ENCODE results near the gene KRT31.
"Not testable (repeated sequence)": the region's sequence is repeated elsewhere in the genome, so short reads cannot be mapped to it uniquely, and the experiment has no call there.

Gene KRT31

DNA sequence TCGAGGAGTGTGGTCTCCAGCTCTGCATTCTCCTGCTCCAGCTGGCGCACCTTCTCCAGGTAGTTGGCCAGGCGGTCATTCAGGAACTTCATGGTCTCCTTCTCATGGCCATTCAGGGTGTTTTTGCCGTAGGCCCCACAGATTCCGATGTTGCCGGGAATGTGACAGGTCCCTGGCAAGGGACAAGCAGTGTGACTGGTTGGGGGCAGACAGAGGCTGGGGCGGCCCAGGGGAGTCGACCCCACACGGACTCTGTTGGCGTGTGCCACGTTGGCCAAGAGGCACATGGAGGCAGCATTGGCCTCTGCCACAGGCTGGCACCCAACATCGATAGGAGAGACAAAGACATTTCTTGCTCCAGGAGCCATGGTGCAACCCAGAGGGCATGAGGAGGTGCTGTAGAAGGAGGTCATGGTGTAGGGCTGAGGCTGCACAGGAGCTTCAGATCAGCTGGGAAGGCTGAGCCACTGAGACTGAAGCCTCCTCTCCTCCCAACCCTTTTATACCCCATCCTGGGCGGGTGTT lies 26.8 kb upstream of the KRT31 start, which contains the start of gene KRT37:
TSS of gene KRT37 (minus strand) at position 475 of the 525 bp plus-strand sequence. CDS start at position 413, 62 bp downstream.
- no peak for TF ChIP-seq ZFX (IDR thresholded peaks at IDR 0.05; ENCODE audit: borderline replicate concordance)
- TF ChIP-seq, protein P1, sequence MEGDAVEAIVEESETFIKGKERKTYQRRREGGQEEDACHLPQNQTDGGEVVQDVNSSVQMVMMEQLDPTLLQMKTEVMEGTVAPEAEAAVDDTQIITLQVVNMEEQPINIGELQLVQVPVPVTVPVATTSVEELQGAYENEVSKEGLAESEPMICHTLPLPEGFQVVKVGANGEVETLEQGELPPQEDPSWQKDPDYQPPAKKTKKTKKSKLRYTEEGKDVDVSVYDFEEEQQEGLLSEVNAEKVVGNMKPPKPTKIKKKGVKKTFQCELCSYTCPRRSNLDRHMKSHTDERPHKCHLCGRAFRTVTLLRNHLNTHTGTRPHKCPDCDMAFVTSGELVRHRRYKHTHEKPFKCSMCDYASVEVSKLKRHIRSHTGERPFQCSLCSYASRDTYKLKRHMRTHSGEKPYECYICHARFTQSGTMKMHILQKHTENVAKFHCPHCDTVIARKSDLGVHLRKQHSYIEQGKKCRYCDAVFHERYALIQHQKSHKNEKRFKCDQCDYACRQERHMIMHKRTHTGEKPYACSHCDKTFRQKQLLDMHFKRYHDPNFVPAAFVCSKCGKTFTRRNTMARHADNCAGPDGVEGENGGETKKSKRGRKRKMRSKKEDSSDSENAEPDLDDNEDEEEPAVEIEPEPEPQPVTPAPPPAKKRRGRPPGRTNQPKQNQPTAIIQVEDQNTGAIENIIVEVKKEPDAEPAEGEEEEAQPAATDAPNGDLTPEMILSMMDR (IDR thresholded peaks at IDR 0.05), result no peak

GRCh38 chr17:41422586-41422985 lies 25.2 kb upstream of the KRT31 start:
- not testable (repeated sequence) for H3K27ac ChIP-seq

More for the DNA sequence above, 26.8 kb upstream of the KRT31 start, which contains the start of gene KRT37:
- no peak within 1 kb of the TSS for H3K27ac ChIP-seq

- no peak overlapping the region for H3K27ac ChIP-seq
- TF ChIP-seq ZFX (IDR thresholded peaks at IDR 0.05; ENCODE audit: borderline replicate concordance), result no peak
- TF ChIP-seq, protein P1 (IDR thresholded peaks at IDR 0.05), result no peak
Observed at GRCh38 chr17:41421617-41422016, 24.2 kb upstream of the KRT31 start.

- H3K27ac ChIP-seq, result no peak overlapping the region
- TF ChIP-seq, protein P1 (IDR thresholded peaks at IDR 0.05), result no peak
- no peak for TF ChIP-seq ZFX (IDR thresholded peaks at IDR 0.05; ENCODE audit: borderline replicate concordance)
Observed at GRCh38 chr17:41421116-41421515, 23.7 kb upstream of the KRT31 start.

DNA sequence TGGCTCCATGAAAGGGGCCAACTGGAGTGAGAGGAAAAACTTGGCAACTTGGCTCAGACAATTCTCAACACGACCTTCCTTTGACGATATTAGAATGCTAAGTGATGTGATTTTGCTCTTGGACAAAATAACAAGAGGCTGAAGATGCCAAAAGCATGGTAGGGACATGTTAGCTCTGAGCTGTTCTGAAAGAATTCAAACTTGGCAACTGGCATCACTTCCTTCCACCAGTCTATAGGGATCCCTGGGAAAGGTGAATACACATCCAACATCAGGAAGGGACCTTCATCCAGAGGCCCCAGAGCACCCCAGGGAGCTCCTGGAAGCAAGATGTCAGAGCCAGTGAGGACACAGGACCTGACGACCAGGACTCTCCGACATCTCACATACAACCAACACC lies 22.7 kb upstream of the KRT31 start:
- TF ChIP-seq, protein P1 (IDR thresholded peaks at IDR 0.05), result no peak
- H3K27ac ChIP-seq, result no peak overlapping the region

GRCh38 chr17:41419716-41420115 lies 22.3 kb upstream of the KRT31 start:
- TF ChIP-seq ZFX (IDR thresholded peaks at IDR 0.05; ENCODE audit: borderline replicate concordance), result no peak
- TF ChIP-seq, protein P1 (IDR thresholded peaks at IDR 0.05), result no peak
- H3K27ac ChIP-seq, result no peak overlapping the region

DNA sequence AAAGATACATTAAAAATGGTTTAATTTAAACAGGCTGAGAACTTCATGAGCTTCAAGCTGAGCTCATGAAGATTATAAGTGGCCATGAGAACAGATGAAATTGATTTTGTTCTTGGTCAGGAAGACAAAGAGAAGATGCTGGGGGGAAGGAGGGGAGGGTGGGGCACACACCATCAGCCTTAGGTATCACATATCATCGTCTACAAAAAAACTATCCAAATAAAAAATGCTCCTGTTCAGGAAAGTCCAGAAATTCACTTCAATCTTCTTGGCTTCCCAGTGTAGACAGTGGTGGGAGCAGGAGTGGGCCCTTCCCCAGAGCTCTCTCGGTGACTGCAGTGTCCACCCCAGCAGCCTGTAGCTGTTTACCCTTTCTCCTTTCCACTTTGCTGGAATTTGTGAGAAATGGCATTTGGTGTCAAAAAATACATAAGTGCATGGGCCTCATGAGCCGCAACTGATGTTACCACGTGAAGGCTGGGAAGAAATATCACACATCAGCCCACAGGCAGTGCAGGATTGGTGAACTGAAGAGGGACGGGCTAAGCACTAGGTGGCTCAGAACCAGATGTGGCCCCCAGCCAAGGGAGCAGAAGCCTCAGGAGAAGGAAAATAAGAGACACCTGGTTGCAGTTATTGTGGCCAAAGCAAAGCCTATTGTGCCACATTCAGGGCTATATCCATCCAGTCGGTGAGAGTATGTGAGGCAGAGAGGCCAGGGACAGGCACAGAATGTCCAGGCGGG lies 20.9 kb upstream of the KRT31 start:
- no peak for TF ChIP-seq ZFX (IDR thresholded peaks at IDR 0.05; ENCODE audit: borderline replicate concordance)
- TF ChIP-seq, protein P1 (IDR thresholded peaks at IDR 0.05), result no peak
- no peak overlapping the region for H3K27ac ChIP-seq
